ENCODE measurements around the gene SIRT3. TPM values are rescaled to one million over a fixed set of nuclear protein-coding genes. Genes with fewer than 3 reads are reported as not detected.
A peak's percentile ranks its signal among the peaks of the same experiment; 100 is the strongest.

SIRT3 gene
- total RNA-seq, 1 donor from 2014 or later, result 33.7 TPM

DNA sequence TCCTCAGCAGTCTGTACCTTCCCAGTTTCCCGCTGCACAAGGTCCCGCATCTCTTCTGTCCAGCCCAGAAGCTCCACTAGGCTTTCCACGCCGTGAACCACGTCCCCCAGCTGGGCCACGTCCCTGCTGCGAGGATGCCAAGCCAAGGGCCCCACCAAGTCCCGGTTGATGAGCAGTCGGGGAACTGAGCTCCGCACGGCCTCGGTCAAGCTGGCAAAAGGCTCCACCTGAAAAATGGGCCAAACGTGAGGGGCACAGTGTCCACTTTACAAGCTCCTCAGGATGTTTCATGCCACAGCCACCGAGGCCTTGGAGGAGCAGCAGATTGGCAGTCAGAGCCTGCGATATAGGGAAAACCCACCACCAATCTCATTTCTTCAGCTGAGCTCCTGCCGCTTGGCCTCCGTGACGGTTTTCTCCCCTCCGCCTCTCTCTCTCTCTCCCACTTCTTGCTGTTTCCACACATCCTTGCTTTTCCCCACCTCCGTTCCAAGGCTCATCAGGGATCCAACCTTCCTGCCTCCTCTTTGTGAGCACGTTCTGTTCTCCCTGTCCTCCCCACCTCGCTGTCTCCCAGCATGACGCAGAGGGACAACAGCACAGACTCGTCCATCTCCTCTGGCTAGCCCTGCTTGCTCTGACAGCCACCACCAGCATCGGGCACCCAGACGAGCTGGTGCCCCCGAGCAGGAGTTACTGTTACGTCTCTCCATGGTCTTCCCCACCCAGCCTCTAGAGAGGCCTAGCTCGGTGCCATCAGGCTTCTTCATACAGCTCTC is 17.1 kb downstream of the SIRT3 start:
- H3K9me3 Mint-ChIP-seq, result no peaks in the 10 kb centered on the region
- peaks cover 5% of the 10 kb centered on the region for H3K36me3 Mint-ChIP-seq
- TF ChIP-seq, protein P1, sequence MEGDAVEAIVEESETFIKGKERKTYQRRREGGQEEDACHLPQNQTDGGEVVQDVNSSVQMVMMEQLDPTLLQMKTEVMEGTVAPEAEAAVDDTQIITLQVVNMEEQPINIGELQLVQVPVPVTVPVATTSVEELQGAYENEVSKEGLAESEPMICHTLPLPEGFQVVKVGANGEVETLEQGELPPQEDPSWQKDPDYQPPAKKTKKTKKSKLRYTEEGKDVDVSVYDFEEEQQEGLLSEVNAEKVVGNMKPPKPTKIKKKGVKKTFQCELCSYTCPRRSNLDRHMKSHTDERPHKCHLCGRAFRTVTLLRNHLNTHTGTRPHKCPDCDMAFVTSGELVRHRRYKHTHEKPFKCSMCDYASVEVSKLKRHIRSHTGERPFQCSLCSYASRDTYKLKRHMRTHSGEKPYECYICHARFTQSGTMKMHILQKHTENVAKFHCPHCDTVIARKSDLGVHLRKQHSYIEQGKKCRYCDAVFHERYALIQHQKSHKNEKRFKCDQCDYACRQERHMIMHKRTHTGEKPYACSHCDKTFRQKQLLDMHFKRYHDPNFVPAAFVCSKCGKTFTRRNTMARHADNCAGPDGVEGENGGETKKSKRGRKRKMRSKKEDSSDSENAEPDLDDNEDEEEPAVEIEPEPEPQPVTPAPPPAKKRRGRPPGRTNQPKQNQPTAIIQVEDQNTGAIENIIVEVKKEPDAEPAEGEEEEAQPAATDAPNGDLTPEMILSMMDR (conservative IDR thresholded peaks at IDR 0.05), result no peak
- DNase-seq (ENCODE audit: extremely low spot score, unreplicated experiment), result no peak
- H3K27ac Mint-ChIP-seq, result no peak overlapping the region
- H3K4me1 Mint-ChIP-seq (ENCODE audit: unreplicated experiment), result no peaks in the 10 kb centered on the region
- no peak overlapping the region for H3K4me3 Mint-ChIP-seq
- no peaks in the 10 kb centered on the region for H3K27me3 Mint-ChIP-seq

DNA sequence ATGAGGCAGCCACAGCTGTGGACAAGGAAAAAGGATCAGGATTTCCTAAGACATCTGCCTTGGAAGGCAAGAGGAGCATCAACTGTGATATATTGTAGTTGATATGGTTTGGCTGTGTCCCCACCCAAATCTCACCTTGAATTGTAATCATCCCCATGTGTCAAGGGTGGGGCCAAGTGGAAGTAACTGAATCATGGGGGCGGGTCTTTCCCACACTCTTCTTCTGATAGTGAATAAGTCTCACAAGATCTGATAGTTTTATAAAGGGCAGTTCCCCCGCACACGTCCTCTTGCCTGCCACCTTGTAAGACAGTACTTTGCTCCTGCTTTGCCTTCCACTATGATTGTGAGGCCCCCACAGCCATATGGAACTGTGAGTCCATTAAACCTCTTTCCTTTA is 18.4 kb downstream of the SIRT3 start:
- Mint-ChIP-seq H3K9me3 (no peaks in the 10 kb centered on the region), H3K36me3 (peaks cover 7% of the 10 kb centered on the region), H3K4me3 (no peak overlapping the region), H3K27ac (peak overlapping the region; percentile 13), H3K4me1 (ENCODE audit: unreplicated experiment) (no peaks in the 10 kb centered on the region), H3K27me3 (no peaks in the 10 kb centered on the region)
- DNase-seq (ENCODE audit: extremely low spot score, unreplicated experiment), result no peak
- TF ChIP-seq, protein P1 (conservative IDR thresholded peaks at IDR 0.05), result no peak

DNA sequence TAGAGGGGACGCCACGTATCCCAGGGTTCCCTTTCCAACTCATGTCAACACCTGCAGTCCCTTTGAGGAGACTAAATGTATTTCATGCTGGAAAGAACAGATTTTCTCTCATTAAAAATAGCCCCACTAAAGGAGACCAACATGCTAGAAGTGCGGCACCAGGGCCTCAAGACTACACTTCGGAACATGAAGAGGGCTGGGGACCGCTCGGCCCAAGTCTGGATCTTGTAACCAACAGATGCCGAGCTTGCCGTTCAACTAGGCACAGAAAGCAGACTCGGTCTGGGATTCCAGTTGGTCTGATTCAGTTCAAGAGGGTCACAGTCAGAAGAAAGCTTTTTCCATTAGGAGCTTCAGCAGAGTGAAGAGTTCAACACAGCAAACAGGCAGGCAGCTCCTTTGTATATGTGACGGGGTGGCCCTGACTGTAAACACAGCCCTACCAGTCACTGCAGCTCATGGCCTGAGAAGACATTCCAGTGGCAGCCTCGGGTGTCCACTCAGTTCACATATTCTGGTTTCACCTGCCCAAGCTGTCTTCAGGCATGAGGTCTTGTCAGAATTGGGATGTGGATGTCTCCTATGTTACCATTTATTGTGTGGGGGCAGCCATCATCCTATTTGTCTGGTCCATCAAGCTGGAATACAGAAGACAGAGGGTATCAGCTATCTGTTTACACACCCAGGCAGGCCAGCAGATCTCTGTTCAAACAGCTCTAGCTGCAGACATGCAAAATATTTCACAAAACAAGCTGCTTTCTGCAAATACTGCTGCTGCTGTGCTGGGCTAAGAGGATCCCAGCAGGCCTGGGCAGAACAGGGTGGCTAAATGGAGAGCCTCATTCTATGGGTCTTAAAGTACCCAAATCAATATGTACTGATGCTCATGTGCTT is 19.8 kb downstream of the SIRT3 start:
- no peak for DNase-seq (ENCODE audit: extremely low spot score, unreplicated experiment)
- TF ChIP-seq, protein P1 (conservative IDR thresholded peaks at IDR 0.05), result no peak
- H3K36me3 Mint-ChIP-seq, result peaks cover 5% of the 10 kb centered on the region
- H3K4me1 Mint-ChIP-seq (ENCODE audit: unreplicated experiment), result no peaks in the 10 kb centered on the region
- H3K9me3 Mint-ChIP-seq, result no peaks in the 10 kb centered on the region
- no peak overlapping the region for H3K27ac Mint-ChIP-seq
- H3K27me3 Mint-ChIP-seq, result no peaks in the 10 kb centered on the region
- H3K4me3 Mint-ChIP-seq, result no peak overlapping the region

DNA sequence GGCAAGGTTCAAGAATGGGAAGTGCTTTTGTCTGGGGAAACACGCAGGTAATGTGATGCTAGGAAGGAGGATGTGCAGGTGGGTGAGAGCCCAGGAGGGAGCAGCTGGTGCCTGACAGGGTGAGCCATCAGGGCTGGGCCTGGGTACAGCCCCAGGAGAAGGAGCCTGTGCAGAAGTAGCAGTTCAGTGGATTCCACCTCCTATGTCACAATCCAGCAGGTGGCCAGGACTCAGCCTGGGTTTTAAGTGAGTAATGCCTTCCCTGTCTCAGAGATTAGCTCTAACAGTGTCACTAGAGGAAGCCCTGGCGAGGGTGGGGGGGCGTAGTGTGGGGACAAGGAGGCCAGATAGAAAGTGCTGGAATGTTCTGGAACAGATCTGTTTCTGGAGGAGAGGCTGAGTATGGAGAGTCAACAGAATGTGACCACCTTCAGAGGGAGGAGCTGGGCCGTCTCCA is 20.5 kb downstream of the SIRT3 start:
- Mint-ChIP-seq H3K36me3 (peaks cover 5% of the 10 kb centered on the region), H3K4me3 (no peak overlapping the region), H3K27ac (peak overlapping the region; percentile 90), H3K4me1 (ENCODE audit: unreplicated experiment) (peaks cover under 1% of the 10 kb centered on the region), H3K27me3 (no peaks in the 10 kb centered on the region), H3K9me3 (no peaks in the 10 kb centered on the region)
- TF ChIP-seq, protein P1 (conservative IDR thresholded peaks at IDR 0.05), result no peak
- no peak for DNase-seq (ENCODE audit: extremely low spot score, unreplicated experiment)

DNA sequence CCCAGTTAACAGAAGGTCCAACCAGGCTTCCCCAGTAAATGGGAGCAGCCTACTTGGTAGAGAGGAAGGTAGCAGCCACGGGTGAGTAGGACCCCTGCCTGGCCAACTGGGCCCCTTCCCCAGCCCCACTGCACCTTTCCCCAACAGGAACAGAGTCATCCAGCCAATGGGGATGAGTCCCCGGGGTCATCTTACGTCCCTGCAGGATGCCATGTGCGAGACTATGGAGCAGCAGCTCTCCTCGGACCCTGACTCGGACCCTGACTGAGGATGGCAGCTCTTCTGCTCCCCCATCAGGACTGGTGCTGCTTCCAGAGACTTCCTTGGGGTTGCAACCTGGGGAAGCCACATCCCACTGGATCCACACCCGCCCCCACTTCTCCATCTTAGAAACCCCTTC is 22.1 kb downstream of the SIRT3 start:
- Mint-ChIP-seq H3K9me3 (no peaks in the 10 kb centered on the region), H3K4me1 (ENCODE audit: unreplicated experiment) (peaks cover 13% of the 10 kb centered on the region), H3K27ac (peak overlapping the region; percentile 90), H3K36me3 (peaks cover 5% of the 10 kb centered on the region), H3K4me3 (peak overlapping the region; percentile 65), H3K27me3 (no peaks in the 10 kb centered on the region)
- TF ChIP-seq, protein P1 (conservative IDR thresholded peaks at IDR 0.05), result no peak
- no peak for DNase-seq (ENCODE audit: extremely low spot score, unreplicated experiment)
